IPS-15b (cell line): ENCODE results near the gene DDR1.
"Not testable (repeated sequence)": the region's sequence is repeated elsewhere in the genome, so short reads cannot be mapped to it uniquely, and the experiment has no call there.

Source experiments
- H3K27me3 ChIP-seq: one replicate; pipeline ENCODE4 v1.6.1; 2013; ENCODE audit warnings: low read length; ENCODE audit not compliant: control insufficient read depth, insufficient read depth
- H3K36me3 ChIP-seq: one replicate; pipeline ENCODE4 v1.6.1; 2013; ENCODE audit warnings: low read length; ENCODE audit not compliant: control insufficient read depth, insufficient read depth
- H3K4me1 ChIP-seq: one replicate; pipeline ENCODE4 v1.6.1; 2013; ENCODE audit warnings: mild to moderate bottlenecking, low read length; ENCODE audit not compliant: control insufficient read depth, insufficient read depth
- H3K4me3 ChIP-seq: one replicate; pipeline ENCODE4 v1.5.1; 2013; ENCODE audit warnings: low read depth, low read length
- H3K9ac ChIP-seq: one replicate; pipeline ENCODE4 v1.6.1; 2013; ENCODE audit warnings: low read depth, mild to moderate bottlenecking, low read length
- H3K9me3 ChIP-seq: one replicate; pipeline ENCODE4 v1.6.1; 2013; ENCODE audit warnings: mild to moderate bottlenecking, low read length; ENCODE audit not compliant: control insufficient read depth, insufficient read depth

The DDR1 gene

DNA sequence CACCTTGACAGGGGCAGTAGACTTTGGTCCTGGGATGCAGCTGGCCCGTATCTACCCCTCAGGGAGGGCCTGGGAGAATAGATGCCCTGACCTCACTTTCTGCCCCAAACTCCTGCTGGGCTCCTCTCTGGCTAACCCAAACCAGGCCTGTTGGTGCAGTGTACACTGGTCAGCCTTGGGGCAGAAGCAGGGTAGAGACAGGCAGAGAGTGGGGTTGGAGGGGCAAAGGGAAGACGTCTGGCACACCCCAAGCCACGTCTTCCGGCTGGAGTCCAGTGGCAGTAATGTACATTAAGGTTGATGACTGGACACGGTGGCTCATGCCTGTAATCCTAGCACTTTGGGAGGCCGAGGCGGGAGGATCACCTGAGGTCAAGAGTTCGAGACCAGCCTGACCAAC is 9.3 kb downstream of the DDR1 start:
- Histone ChIP-seq H3K4me3 (no peak overlapping the region), H3K4me1 (peaks cover 2% of the 10 kb centered on the region), H3K9ac (no peak overlapping the region), H3K9me3 (no peaks in the 10 kb centered on the region), H3K36me3 (peaks cover 89% of the 10 kb centered on the region), H3K27me3 (no peaks in the 10 kb centered on the region)

DNA sequence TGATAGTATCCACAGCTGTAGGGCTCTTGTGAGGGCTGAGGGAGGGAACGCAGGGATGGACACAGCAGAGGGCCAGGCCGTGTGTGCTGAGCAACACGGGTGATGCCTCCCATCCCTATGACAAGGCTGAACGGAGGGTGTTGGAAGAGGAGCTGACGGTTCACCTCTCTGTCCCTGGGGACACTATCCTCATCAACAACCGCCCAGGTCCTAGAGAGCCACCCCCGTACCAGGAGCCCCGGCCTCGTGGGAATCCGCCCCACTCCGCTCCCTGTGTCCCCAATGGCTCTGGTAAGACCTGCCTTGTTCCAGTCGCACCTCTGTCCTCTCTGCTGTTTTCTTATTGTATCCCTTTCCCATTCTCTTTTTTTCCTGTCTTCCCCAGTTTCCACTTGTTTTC is 10.1 kb downstream of the DDR1 start:
- Histone ChIP-seq H3K36me3 (peaks cover 89% of the 10 kb centered on the region), H3K4me1 (peaks cover 2% of the 10 kb centered on the region), H3K9ac (no peak overlapping the region), H3K9me3 (no peaks in the 10 kb centered on the region), H3K27me3 (no peaks in the 10 kb centered on the region), H3K4me3 (no peak overlapping the region)

DNA sequence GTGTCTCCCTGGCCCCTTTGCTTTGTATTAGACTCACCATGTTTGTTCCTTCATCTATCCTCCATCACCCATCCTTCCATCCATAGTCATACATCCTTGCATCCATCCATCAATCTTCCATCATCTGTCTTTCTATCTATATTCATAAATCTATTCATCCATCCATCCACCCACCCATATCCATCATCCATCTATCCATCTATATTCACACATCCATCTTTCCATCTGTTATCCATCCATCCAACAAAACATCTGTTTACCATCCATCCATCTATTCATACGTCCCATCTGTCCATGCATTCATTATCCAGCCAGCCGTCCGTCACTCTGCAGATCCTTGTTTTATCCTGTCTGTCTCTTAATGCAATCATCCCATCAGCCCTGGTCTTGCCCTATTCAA is 10.6 kb downstream of the DDR1 start:
- Histone ChIP-seq H3K9ac (no peak overlapping the region), H3K9me3 (no peaks in the 10 kb centered on the region), H3K27me3 (no peaks in the 10 kb centered on the region), H3K4me3 (no peak overlapping the region), H3K36me3 (peaks cover 87% of the 10 kb centered on the region), H3K4me1 (peaks cover 2% of the 10 kb centered on the region)

DNA sequence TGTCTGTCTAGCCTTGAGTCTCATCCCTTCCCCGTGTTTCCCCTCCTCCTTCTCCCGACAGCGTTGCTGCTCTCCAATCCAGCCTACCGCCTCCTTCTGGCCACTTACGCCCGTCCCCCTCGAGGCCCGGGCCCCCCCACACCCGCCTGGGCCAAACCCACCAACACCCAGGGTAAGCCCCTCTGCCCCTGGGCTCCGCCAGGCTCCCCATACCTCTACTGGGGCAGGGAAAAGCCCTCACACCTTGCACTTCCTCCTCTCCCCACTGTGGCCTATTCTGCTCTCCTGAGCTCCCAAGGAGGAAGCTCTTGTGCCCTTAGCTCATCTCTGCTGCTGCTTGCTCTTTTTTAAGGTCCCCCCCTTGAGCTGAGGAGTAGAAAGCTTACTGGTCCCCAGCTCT is 11.0 kb downstream of the DDR1 start:
- Histone ChIP-seq H3K9me3 (no peaks in the 10 kb centered on the region), H3K4me3 (no peak overlapping the region), H3K9ac (no peak overlapping the region), H3K4me1 (peaks cover 2% of the 10 kb centered on the region), H3K36me3 (peaks cover 83% of the 10 kb centered on the region), H3K27me3 (no peaks in the 10 kb centered on the region)

DNA sequence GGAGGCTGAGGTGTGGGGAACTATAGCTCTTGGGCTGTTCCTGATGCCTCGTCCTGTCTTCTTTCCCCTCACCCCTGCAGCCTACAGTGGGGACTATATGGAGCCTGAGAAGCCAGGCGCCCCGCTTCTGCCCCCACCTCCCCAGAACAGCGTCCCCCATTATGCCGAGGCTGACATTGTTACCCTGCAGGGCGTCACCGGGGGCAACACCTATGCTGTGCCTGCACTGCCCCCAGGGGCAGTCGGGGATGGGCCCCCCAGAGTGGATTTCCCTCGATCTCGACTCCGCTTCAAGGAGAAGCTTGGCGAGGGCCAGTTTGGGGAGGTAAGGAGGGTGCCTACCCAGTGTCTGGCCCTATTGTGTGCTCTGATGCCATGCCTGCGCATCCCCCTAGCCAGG is 12.2 kb downstream of the DDR1 start:
- H3K9ac ChIP-seq = no peak overlapping the region
- H3K4me1 ChIP-seq = peaks cover 2% of the 10 kb centered on the region
- peaks cover 71% of the 10 kb centered on the region for H3K36me3 ChIP-seq
- no peaks in the 10 kb centered on the region for H3K9me3 ChIP-seq
- H3K27me3 ChIP-seq = no peaks in the 10 kb centered on the region
- H3K4me3 ChIP-seq = no peak overlapping the region

DNA sequence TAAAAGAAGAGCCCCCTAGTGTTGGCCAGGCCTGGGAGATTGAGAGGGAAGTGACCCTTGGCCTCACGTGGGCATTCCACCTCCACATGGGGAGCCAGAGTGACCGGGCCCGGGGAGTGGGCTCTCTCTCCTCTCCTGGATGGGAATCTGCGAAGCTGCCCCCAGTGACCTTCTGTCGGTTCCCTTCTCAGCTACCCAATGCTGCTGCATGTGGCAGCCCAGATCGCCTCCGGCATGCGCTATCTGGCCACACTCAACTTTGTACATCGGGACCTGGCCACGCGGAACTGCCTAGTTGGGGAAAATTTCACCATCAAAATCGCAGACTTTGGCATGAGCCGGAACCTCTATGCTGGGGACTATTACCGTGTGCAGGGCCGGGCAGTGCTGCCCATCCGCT is 13.6 kb downstream of the DDR1 start:
- Histone ChIP-seq H3K36me3 (peaks cover 58% of the 10 kb centered on the region), H3K27me3 (no peaks in the 10 kb centered on the region)

DNA sequence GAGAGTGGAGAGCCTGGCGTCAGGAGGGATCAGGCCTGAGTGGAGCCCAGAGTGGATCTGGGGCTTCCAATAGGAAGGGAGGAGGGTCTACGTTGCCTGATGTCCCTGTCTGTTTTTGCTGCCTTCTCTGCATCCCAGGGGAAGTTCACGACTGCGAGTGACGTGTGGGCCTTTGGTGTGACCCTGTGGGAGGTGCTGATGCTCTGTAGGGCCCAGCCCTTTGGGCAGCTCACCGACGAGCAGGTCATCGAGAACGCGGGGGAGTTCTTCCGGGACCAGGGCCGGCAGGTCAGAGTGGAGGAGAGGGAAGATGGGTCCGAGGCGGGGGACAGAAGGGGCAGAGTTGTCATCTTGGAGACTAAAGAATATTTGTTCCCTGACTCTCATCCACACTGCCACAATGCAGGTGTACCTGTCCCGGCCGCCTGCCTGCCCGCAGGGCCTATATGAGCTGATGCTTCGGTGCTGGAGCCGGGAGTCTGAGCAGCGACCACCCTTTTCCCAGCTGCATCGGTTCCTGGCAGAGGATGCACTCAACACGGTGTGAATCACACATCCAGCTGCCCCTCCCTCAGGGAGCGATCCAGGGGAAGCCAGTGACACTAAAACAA is 14.5 kb downstream of the DDR1 start:
- H3K9me3 ChIP-seq = no peaks in the 10 kb centered on the region
- no peak overlapping the region for H3K9ac ChIP-seq
- no peaks in the 10 kb centered on the region for H3K27me3 ChIP-seq
- H3K4me3 ChIP-seq = no peak overlapping the region
- H3K36me3 ChIP-seq = peaks cover 48% of the 10 kb centered on the region
- H3K4me1 ChIP-seq = no peaks in the 10 kb centered on the region

More for the DNA sequence above, 13.6 kb downstream of the DDR1 start:
- Histone ChIP-seq H3K4me3 (no peak overlapping the region), H3K9me3 (no peaks in the 10 kb centered on the region), H3K4me1 (no peaks in the 10 kb centered on the region), H3K9ac (no peak overlapping the region)

DNA sequence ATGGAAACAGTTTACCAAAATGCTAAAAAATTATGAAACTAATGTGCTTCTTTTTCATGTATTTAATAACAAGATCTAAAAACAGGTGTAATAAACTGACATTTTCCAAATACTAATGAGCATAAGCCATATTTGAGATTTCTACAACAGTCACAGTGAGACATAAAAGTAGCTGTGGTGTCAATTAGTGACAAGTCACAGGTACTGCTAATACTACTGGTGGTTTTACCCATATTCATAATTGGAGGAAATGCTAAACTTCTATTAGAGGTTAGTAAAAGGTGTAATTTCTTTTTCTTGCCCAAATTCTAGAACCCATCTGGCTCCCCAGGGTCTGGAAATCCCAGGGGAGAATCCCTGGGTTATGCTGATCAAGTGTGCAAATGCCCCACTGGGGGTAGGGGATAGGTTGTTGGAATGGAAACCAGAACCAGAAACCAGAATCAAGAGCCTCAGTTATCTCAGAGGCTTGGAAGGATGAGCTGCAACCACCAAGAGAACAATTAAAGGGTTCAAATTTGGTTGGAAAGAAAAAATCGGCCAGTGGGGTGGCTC is 16.6 kb downstream of the DDR1 start:
- Histone ChIP-seq H3K9ac (no peak overlapping the region), H3K4me1 (no peaks in the 10 kb centered on the region), H3K9me3 (no peaks in the 10 kb centered on the region), H3K4me3 (no peak overlapping the region), H3K36me3 (peaks cover 29% of the 10 kb centered on the region), H3K27me3 (no peaks in the 10 kb centered on the region)

DNA sequence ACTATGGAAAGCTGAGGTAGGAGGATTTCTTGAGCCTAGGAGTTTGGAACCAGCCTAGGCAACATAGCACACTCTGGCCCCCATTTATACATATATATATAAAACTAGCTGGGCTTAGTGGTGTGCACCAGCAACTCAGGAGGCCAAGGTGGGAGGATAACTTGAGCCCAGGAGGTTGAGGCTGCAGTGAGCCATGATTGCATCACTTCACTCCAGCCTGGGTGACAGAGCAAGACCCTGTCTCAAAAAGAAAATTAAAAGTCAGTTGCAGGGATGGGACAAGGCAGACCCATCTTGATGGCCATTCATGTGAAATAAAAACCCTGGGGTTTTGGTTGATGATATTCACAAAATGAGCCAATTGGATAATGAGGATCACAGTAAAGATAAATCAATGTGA is 17.1 kb downstream of the DDR1 start:
- Histone ChIP-seq H3K9ac (no peak overlapping the region), H3K27me3 (no peaks in the 10 kb centered on the region), H3K9me3 (no peaks in the 10 kb centered on the region)

DNA sequence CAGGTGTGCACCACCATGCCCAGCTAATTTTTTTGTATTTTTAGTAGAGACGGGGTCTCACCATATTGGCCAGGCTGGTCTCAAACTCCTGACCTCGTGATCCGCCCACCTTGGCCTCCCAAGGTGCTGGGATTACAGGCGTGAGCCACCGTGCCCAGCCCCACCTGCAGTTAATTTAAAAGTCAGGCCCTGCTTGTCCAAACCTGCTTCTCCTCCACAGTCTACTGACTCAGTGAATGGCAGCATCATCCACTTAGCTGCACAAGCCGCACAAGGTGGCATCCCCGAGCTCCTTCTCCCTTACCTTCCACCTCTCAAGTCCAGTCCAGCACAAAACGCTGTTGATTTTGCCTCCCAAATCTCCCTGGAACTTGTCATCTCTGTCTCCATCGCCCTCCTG is 17.9 kb downstream of the DDR1 start:
- H3K27me3 ChIP-seq, H3K4me1 ChIP-seq, H3K9me3 ChIP-seq, H3K9ac ChIP-seq, H3K4me3 ChIP-seq: not testable (repeated sequence)
- peaks cover 24% of the 10 kb centered on the region for H3K36me3 ChIP-seq

More for the DNA sequence above, 17.1 kb downstream of the DDR1 start:
- peaks cover 28% of the 10 kb centered on the region for H3K36me3 ChIP-seq
- H3K4me3 ChIP-seq = no peak overlapping the region
- H3K4me1 ChIP-seq = no peaks in the 10 kb centered on the region

DNA sequence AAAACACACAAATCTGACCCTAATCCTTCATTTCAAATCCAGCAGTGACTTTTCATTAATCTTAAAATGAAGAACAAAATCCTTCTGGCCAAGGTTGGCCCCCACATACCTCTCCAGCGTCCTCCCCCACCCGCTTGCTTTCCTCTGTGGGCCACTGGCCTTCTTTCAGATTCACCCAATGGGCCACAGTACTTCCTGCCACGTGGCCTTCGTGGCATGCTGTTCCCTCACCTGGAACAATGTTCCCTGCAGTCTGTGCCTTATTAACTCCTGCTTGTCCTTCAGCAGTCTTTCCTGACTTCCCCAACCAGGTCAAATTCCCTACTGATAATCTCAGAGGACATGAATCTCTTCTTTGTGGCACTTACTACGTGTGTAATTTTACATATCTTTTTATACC is 18.4 kb downstream of the DDR1 start:
- Histone ChIP-seq H3K27me3 (no peaks in the 10 kb centered on the region), H3K9me3 (no peaks in the 10 kb centered on the region), H3K4me3 (no peak overlapping the region), H3K36me3 (peaks cover 19% of the 10 kb centered on the region), H3K9ac (no peak overlapping the region), H3K4me1 (no peaks in the 10 kb centered on the region)

DNA sequence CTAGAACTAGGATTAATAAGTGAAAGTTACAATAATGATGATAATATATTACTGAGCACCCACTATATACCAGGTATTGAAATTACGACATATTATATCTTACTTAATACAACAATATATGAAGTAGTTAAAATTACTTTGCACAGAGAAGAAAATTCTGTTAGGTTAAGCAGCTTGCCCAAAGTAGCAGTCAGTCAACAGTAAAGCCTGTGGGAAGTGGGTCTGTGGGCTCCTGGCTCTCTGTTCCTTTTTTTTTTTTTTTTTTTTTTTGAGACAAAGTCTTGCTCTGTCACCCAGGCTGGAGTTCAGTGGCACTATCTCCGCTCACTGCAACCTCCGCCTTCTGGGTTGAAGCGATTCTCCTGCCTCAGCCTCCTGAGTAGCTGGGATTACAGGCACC is 18.9 kb downstream of the DDR1 start:
- no peaks in the 10 kb centered on the region for H3K9me3 ChIP-seq
- no peaks in the 10 kb centered on the region for H3K27me3 ChIP-seq
- H3K4me3 ChIP-seq = no peak overlapping the region
- peaks cover 14% of the 10 kb centered on the region for H3K36me3 ChIP-seq
- no peak overlapping the region for H3K9ac ChIP-seq
- no peaks in the 10 kb centered on the region for H3K4me1 ChIP-seq
